Mesothelial cell of epicardium (in vitro differentiated cells): ENCODE measurements around the gene TLNRD1. TPM values are rescaled to one million over a fixed set of nuclear protein-coding genes. Genes with fewer than 3 reads are reported as not detected.

ENCODE experiments used
- DNase-seq, 2 experiments: peaks; one replicate each; pipeline ENCODE4 v3.0.0; 2021; ENCODE audit warnings: low spot score in 2 of 2; ENCODE audit not compliant: unreplicated experiment in 2 of 2
- H3K27ac Mint-ChIP-seq: 2 replicates; pipeline ENCODE4 v1.8.0; 2021; ENCODE audit warnings: mixed read lengths
- H3K27me3 Mint-ChIP-seq: 2 replicates; pipeline ENCODE4 v1.8.0; 2021; ENCODE audit warnings: low read depth, mixed read lengths
- H3K36me3 Mint-ChIP-seq: 2 replicates; pipeline ENCODE4 v1.8.0; 2021; ENCODE audit warnings: mixed read lengths
- H3K4me1 Mint-ChIP-seq: 2 replicates; pipeline ENCODE4 v1.8.0; 2021; ENCODE audit warnings: mixed read lengths
- H3K4me3 Mint-ChIP-seq: 2 replicates; pipeline ENCODE4 v1.8.0; 2021; ENCODE audit warnings: mild to moderate bottlenecking, moderate library complexity, mixed read lengths
- H3K9me3 Mint-ChIP-seq: 2 replicates; pipeline ENCODE4 v1.8.0; 2021; ENCODE audit warnings: mixed read lengths
- total RNA-seq: library from RNA; stranded (reverse); gene quantifications from 3 replicates; pipeline ENCODE4 v1.2.1, GENCODE V29; 2021
- TF ChIP-seq, protein P1 (sequence below): fragments of 200-600 bp; sonication (generic); IDR thresholded peaks from one replicate; pipeline ENCODE4 v1.5.0; 2021; ENCODE audit warnings: antibody characterized with exemption; ENCODE audit not compliant: unreplicated experiment

Gene TLNRD1
- total RNA-seq, 1 donor from 2014 or later: 13.0 TPM

DNA sequence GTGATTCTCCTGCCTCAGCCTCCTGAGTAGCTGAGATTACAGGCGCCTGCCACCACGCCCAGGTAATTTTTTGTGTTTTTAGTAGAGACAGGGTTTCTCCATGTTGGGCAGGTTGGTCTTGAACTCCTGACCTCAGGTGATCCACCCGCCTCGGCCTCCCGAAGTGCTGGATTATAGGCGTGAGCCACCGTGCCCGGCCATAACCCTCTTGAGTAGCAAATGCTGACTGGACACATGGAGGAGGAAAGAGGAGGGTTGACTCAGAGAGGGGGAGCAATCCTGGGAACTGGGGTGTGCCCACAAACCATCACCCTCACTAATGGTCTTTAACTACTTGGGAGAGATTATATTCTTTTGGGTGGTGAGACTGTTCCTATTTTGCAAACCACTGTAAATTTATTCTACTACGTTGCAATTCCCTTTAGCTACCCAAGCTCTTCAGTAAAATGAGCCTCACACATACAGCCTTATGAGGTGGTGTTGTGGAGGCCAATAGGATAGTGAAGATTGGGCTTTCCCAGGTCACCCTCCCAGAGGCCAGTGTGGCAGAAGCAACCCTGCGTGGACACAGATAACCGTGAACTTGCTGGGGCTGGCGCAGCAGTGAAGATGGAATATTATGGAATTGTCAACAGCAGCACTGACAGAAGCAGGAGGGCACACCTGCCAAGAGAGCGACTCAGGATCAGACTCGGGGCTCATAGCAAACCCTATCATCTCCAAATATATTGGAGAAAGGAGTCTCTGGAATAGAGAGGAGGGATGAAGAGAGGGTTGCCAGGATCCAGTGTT, 37.4 kb downstream of the TLNRD1 start:
- TF ChIP-seq, protein P1, sequence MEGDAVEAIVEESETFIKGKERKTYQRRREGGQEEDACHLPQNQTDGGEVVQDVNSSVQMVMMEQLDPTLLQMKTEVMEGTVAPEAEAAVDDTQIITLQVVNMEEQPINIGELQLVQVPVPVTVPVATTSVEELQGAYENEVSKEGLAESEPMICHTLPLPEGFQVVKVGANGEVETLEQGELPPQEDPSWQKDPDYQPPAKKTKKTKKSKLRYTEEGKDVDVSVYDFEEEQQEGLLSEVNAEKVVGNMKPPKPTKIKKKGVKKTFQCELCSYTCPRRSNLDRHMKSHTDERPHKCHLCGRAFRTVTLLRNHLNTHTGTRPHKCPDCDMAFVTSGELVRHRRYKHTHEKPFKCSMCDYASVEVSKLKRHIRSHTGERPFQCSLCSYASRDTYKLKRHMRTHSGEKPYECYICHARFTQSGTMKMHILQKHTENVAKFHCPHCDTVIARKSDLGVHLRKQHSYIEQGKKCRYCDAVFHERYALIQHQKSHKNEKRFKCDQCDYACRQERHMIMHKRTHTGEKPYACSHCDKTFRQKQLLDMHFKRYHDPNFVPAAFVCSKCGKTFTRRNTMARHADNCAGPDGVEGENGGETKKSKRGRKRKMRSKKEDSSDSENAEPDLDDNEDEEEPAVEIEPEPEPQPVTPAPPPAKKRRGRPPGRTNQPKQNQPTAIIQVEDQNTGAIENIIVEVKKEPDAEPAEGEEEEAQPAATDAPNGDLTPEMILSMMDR: no peak
- Mint-ChIP-seq H3K9me3 (no peaks in the 10 kb centered on the region), H3K4me3 (no peak overlapping the region), H3K36me3 (no peaks in the 10 kb centered on the region), H3K27ac (no peak overlapping the region), H3K27me3 (no peaks in the 10 kb centered on the region), H3K4me1 (peaks cover 3% of the 10 kb centered on the region)
- DNase-seq: no peak

DNA sequence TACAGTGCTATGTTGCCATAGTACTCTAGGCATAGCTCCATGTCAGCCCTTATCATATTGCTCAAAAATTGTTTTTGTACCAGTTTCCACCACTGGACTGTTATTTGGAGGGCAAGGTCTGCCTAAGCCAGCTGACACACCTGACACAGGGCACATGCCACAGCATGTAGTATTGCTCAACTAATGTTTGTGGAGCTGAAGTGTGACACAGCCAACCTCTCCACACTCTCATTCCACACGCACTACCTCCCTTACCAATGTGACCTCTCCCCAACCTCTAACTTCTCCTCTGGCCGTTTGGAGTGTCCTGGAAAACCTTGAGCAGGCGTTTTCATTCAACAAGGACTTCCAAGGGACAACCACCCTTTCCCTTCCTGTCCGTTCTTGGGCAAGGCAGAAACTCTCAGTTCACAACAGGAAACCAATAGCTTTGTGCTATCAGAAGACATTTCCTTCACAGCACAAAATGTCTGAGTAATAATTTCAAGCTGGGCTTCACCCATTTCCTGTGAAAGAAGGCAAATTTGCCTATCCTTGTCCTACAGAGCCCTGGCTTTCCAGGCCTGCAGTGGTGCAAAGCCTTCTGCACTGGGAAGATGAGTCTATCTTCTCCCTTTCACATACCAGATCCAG, 38.4 kb downstream of the TLNRD1 start:
- Mint-ChIP-seq H3K4me3 (no peak overlapping the region), H3K27ac (no peak overlapping the region), H3K9me3 (no peaks in the 10 kb centered on the region), H3K36me3 (no peaks in the 10 kb centered on the region), H3K27me3 (no peaks in the 10 kb centered on the region), H3K4me1 (no peaks in the 10 kb centered on the region)
- no peak for DNase-seq
- TF ChIP-seq, protein P1: no peak

DNA sequence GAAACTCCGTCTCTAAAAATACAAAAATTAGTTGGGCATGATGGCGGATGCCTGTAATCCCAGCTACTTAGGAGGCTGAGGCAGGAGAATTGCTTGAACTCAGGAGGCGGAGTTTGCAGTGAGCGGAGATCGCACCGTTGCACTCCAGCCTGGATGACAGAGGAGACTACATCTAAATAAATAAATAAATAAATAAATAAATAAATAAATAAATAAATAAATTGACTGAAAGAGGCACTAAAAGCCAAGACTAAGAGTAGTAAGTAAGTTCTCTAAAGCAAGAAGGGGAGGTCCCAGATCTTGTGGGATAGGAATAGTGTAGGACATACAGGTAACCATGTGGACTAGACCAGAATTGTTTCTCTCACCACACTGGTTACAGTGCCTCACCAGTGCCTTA, 40.0 kb downstream of the TLNRD1 start:
- no peak for DNase-seq
- Mint-ChIP-seq H3K4me3 (no peak overlapping the region), H3K27ac (no peak overlapping the region), H3K27me3 (peaks cover 2% of the 10 kb centered on the region), H3K4me1 (no peaks in the 10 kb centered on the region), H3K36me3 (no peaks in the 10 kb centered on the region), H3K9me3 (no peaks in the 10 kb centered on the region)
- TF ChIP-seq, protein P1: no peak

DNA sequence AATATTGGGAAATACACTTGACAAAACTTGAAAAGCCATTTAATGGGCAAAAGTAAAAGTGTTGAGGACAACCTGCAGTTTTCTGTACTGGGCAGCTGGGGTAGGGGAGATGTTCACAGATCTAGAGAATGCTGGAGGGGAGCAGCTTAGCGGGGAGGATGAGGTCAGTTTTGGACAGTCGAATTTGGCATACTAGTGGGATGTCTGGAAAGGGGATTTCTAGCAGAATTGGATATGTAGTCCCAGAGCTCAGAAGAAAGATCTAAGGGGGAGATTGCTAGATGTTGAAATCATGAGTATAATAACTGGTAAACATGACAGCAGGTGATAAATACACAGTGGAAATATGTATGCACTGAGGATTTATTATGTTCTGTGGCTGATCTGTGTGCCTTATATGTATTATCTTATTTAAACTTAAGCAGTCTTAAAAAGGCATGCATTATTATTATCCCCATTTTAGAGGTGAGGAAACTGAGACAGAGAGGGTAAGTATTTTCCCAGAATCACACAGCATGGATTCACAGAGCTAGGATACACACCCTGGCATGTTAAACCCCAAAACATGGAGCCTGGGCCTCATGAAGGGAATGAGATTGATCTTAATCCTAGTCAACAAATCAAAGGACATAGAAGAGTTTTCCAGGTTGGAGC, 42.7 kb downstream of the TLNRD1 start:
- H3K27me3 Mint-ChIP-seq: peaks cover 7% of the 10 kb centered on the region
- no peaks in the 10 kb centered on the region for H3K9me3 Mint-ChIP-seq
- no peak overlapping the region for H3K4me3 Mint-ChIP-seq
- no peak for DNase-seq
- H3K27ac Mint-ChIP-seq: no peak overlapping the region
- TF ChIP-seq, protein P1: no peak
- H3K4me1 Mint-ChIP-seq: no peaks in the 10 kb centered on the region
- no peaks in the 10 kb centered on the region for H3K36me3 Mint-ChIP-seq

DNA sequence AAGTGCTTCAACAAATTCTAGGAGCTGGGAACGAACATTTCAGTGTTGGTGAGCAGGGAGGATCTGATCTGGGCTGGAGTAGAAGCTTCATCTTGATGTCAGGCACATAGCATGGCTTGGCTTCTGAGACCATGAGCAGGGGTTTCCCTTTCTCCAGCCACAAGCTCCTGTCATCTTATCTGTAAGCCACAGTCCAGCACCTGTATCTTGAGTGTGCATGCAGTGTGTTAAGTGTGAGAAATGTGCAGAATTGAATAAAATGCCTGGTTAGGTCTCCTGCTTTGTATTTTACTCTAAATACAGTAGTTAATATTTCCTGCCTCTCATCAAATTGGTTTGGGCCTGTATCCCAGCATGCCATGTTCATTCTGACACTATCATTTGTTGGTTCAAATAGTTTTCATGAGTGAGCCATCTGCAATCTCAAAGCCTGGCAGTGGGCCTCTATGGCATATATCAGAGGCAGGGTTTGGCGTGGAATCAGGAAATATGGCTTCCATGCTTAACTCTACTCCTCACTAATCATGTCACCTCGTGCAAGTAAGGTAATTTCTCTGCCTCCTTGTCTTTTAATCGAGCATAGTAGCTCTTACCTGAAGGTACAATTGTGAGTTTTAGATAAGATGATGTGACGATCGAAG, 43.3 kb downstream of the TLNRD1 start:
- H3K9me3 Mint-ChIP-seq: no peaks in the 10 kb centered on the region
- no peak overlapping the region for H3K4me3 Mint-ChIP-seq
- TF ChIP-seq, protein P1: no peak
- H3K27me3 Mint-ChIP-seq: peaks cover 7% of the 10 kb centered on the region
- H3K36me3 Mint-ChIP-seq: no peaks in the 10 kb centered on the region
- no peaks in the 10 kb centered on the region for H3K4me1 Mint-ChIP-seq
- no peak for DNase-seq
- no peak overlapping the region for H3K27ac Mint-ChIP-seq
